Measurements from ENCODE around the gene C17orf114.

The C17orf114 gene

DNA sequence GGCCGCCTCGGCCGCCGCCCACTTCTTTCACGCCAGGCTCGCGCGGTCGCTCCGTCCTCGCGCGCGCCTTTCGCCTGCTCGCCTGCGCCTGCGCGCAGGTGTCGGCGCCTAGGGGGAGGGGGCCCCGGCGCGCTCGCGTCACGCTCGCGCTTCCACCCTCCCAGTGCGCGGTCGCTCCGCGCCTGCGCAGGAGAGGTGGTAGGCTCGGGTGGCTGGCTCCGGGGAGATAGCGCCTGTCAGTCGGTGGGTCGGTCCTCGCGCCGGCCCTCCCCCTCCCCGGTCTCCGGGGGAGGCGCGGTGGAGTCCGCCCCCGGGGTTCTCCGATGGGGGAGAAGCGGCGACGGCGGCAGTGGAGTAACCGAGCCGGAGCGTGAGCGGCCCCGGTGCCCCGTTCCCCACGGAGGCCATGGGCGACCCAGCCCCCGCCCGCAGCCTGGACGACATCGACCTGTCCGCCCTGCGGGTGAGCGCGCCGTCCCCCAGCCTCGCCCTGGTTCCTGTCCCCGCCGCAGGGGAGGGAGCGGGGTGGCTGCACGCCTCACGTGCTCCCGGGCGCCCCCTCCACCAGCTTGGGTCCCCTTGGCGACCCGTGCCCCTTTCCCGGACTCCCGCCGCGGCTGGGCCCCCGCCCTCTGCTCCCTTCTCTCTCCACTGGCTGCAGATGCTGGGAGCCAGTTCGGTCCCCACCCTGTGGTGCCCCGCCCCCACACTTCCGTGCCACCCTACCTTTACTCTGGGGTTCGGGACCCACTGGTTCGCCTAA lies 31.2 kb upstream of the C17orf114 start, which contains the start of gene MINK1 (continued):
- TF ChIP-seq JUN (CRISPR knock-in tag; IDR thresholded peaks at IDR 0.05) = no peak
- TF ChIP-seq, protein P1, sequence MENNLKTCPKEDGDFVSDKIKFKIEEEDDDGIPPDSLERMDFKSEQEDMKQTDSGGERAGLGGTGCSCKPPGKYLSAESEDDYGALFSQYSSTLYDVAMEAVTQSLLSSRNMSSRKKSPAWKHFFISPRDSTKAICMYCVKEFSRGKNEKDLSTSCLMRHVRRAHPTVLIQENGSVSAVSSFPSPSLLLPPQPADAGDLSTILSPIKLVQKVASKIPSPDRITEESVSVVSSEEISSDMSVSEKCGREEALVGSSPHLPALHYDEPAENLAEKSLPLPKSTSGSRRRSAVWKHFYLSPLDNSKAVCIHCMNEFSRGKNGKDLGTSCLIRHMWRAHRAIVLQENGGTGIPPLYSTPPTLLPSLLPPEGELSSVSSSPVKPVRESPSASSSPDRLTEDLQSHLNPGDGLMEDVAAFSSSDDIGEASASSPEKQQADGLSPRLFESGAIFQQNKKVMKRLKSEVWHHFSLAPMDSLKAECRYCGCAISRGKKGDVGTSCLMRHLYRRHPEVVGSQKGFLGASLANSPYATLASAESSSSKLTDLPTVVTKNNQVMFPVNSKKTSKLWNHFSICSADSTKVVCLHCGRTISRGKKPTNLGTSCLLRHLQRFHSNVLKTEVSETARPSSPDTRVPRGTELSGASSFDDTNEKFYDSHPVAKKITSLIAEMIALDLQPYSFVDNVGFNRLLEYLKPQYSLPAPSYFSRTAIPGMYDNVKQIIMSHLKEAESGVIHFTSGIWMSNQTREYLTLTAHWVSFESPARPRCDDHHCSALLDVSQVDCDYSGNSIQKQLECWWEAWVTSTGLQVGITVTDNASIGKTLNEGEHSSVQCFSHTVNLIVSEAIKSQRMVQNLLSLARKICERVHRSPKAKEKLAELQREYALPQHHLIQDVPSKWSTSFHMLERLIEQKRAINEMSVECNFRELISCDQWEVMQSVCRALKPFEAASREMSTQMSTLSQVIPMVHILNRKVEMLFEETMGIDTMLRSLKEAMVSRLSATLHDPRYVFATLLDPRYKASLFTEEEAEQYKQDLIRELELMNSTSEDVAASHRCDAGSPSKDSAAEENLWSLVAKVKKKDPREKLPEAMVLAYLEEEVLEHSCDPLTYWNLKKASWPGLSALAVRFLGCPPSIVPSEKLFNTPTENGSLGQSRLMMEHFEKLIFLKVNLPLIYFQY (CRISPR knock-in tag; IDR thresholded peaks at IDR 0.05; ENCODE audit: borderline replicate concordance) = 0 out of 2 replicates have a peak, but pooled peaks have one; percentile 20
- TF ChIP-seq, protein P2, sequence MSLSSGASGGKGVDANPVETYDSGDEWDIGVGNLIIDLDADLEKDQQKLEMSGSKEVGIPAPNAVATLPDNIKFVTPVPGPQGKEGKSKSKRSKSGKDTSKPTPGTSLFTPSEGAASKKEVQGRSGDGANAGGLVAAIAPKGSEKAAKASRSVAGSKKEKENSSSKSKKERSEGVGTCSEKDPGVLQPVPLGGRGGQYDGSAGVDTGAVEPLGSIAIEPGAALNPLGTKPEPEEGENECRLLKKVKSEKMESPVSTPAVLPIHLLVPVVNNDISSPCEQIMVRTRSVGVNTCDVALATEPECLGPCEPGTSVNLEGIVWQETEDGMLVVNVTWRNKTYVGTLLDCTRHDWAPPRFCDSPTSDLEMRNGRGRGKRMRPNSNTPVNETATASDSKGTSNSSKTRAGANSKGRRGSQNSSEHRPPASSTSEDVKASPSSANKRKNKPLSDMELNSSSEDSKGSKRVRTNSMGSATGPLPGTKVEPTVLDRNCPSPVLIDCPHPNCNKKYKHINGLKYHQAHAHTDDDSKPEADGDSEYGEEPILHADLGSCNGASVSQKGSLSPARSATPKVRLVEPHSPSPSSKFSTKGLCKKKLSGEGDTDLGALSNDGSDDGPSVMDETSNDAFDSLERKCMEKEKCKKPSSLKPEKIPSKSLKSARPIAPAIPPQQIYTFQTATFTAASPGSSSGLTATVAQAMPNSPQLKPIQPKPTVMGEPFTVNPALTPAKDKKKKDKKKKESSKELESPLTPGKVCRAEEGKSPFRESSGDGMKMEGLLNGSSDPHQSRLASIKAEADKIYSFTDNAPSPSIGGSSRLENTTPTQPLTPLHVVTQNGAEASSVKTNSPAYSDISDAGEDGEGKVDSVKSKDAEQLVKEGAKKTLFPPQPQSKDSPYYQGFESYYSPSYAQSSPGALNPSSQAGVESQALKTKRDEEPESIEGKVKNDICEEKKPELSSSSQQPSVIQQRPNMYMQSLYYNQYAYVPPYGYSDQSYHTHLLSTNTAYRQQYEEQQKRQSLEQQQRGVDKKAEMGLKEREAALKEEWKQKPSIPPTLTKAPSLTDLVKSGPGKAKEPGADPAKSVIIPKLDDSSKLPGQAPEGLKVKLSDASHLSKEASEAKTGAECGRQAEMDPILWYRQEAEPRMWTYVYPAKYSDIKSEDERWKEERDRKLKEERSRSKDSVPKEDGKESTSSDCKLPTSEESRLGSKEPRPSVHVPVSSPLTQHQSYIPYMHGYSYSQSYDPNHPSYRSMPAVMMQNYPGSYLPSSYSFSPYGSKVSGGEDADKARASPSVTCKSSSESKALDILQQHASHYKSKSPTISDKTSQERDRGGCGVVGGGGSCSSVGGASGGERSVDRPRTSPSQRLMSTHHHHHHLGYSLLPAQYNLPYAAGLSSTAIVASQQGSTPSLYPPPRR (CRISPR knock-in tag; IDR thresholded peaks at IDR 0.05; ENCODE audit: borderline replicate concordance) = peak; percentile 14; the same call in 1 of the 2 replicates
- TF ChIP-seq, protein P3, sequence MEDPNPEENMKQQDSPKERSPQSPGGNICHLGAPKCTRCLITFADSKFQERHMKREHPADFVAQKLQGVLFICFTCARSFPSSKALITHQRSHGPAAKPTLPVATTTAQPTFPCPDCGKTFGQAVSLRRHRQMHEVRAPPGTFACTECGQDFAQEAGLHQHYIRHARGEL (CRISPR knock-in tag; IDR thresholded peaks at IDR 0.05) = no peak
- TF ChIP-seq CHD2 (IDR thresholded peaks at IDR 0.05; ENCODE audit: low read depth, low read length) = peak; percentile 86
- TF ChIP-seq NFKB2 (CRISPR knock-in tag; IDR thresholded peaks at IDR 0.05; ENCODE audit: borderline replicate concordance) = peak; percentile 60; the same call in 1 of the 2 replicates
- 0 out of 2 replicates have a peak, but pooled peaks have one; percentile 16 for TF ChIP-seq RARA (CRISPR knock-in tag; IDR thresholded peaks at IDR 0.05)
- TF ChIP-seq ZNF776 (CRISPR knock-in tag; IDR thresholded peaks at IDR 0.05) = 0 out of 2 replicates have a peak, but pooled peaks have one; percentile 45
- TF ChIP-seq RBAK (CRISPR knock-in tag; IDR thresholded peaks at IDR 0.05) = no peak
- no peak for TF ChIP-seq SOX13 (IDR thresholded peaks at IDR 0.05)
- peak in 1 of 2 experiments; percentile 29; a peak in 1 of 4 replicates for TF ChIP-seq SOX13 (CRISPR knock-in tag; conservative IDR thresholded peaks at IDR 0.05 in 1 of 2, IDR thresholded peaks at IDR 0.05 in 1 of 2)
- no peak for TF ChIP-seq ZNF296 (CRISPR knock-in tag; conservative IDR thresholded peaks at IDR 0.05)
- TF ChIP-seq ATF1 (CRISPR knock-in tag; IDR thresholded peaks at IDR 0.05) = no peak
- TF ChIP-seq, protein P4, sequence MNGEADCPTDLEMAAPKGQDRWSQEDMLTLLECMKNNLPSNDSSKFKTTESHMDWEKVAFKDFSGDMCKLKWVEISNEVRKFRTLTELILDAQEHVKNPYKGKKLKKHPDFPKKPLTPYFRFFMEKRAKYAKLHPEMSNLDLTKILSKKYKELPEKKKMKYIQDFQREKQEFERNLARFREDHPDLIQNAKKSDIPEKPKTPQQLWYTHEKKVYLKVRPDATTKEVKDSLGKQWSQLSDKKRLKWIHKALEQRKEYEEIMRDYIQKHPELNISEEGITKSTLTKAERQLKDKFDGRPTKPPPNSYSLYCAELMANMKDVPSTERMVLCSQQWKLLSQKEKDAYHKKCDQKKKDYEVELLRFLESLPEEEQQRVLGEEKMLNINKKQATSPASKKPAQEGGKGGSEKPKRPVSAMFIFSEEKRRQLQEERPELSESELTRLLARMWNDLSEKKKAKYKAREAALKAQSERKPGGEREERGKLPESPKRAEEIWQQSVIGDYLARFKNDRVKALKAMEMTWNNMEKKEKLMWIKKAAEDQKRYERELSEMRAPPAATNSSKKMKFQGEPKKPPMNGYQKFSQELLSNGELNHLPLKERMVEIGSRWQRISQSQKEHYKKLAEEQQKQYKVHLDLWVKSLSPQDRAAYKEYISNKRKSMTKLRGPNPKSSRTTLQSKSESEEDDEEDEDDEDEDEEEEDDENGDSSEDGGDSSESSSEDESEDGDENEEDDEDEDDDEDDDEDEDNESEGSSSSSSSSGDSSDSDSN (CRISPR knock-in tag; IDR thresholded peaks at IDR 0.05) = peak; percentile 53; the same call in 1 of the 2 replicates
- peak; percentile 61; the same call in 1 of the 2 replicates for TF ChIP-seq HOXD1 (CRISPR knock-in tag; IDR thresholded peaks at IDR 0.05)
- TF ChIP-seq ZNF607 (CRISPR knock-in tag; IDR thresholded peaks at IDR 0.05; ENCODE audit: borderline replicate concordance) = peak; percentile 9; the same call in 1 of the 2 replicates
- peak; percentile 39; the same call in 1 of the 2 replicates for TF ChIP-seq THAP11 (CRISPR knock-in tag; IDR thresholded peaks at IDR 0.05)
- TF ChIP-seq ZFX (CRISPR knock-in tag; IDR thresholded peaks at IDR 0.05; ENCODE audit: low read depth) = peak; percentile 69
